Endothelial cell of umbilical vein (primary cell): ENCODE data around the gene UCP1. TPM values are rescaled to one million over a fixed set of nuclear protein-coding genes. Genes with fewer than 3 reads are reported as not detected.

ENCODE experiments used
- BruUV-seq: library from RNA; stranded (reverse); fragments of 400-500 nt; replicated peaks from 2 replicates; lab custom pipeline; 2021; lab: Mats Ljungman, UMichigan
- CTCF ChIA-PET: fragments of 300-600, 350-600 bp; sonication (Branson Sonifier 250); formaldehyde crosslinking; loops from one replicate; lab custom pipeline; 2021; ENCODE audit warnings: antibody characterized with exemption, inconsistent platforms; lab: Charles Lee
- POLR2A ChIA-PET: fragments of 300-600, 350-600 bp; sonication (Branson Sonifier 250); formaldehyde crosslinking; loops from one replicate; lab custom pipeline; 2021; ENCODE audit warnings: antibody characterized with exemption, inconsistent platforms; lab: Charles Lee
- DNase-seq: peaks from one replicate; pipeline ENCODE4 v3.0.0-alpha.2; 2011; ENCODE audit warnings: low read depth, low spot score
- FAIRE-seq: peaks from 2 replicates; lab custom pipeline; 2011; peaks lifted over from hg19 to GRCh38; lab: Jason Lieb, UNC
- H2AFZ ChIP-seq: 2 replicates; pipeline ENCODE4 v1.6.0; 2012; ENCODE audit warnings: low read depth, low read length, control low read depth, inconsistent platforms
- H3K27ac ChIP-seq: 2 replicates; pipeline ENCODE4 v1.5.1; 2011; ENCODE audit warnings: low read depth, mild to moderate bottlenecking, control low read depth, low read length, moderate library complexity; ENCODE audit not compliant: insufficient read depth
- H3K27me3 ChIP-seq, 2 experiments: 2 replicates each; pipeline versions ENCODE4 v1.6.0 to v1.6.1; 2011; ENCODE audit warnings: low read length in 2 of 2, mixed read lengths in 1 of 2; ENCODE audit not compliant: control insufficient read depth in 2 of 2, insufficient read depth in 2 of 2
- H3K36me3 ChIP-seq, 2 experiments: 2 replicates in 1 of 2; 3 replicates in 1 of 2; pipeline ENCODE4 v1.5.1; 2011; ENCODE audit warnings: low read length in 2 of 2, mild to moderate bottlenecking in 1 of 2, moderate library complexity in 1 of 2; ENCODE audit not compliant: control insufficient read depth in 2 of 2, insufficient read depth in 2 of 2; ENCODE audit errors: extremely low read depth in 1 of 2
- H3K4me1 ChIP-seq: 3 replicates; pipeline ENCODE4 v1.5.1; 2011; ENCODE audit warnings: mild to moderate bottlenecking, low read length; ENCODE audit not compliant: control insufficient read depth, insufficient read depth; ENCODE audit errors: extremely low read depth
- H3K4me2 ChIP-seq: 2 replicates; pipeline ENCODE4 v1.6.1; 2011; ENCODE audit warnings: low read length, control low read depth, mixed read lengths; ENCODE audit not compliant: insufficient read depth
- H3K4me3 ChIP-seq, 3 experiments: fragments of 200-600 bp in 1 of 3; sonication (generic), shearing (Covaris generic) in 1 of 3; replicated peaks in 1 of 3; 2 replicates each; pipeline ENCODE4 v1.5.1; 2011 to 2016; ENCODE audit warnings: control low read depth in 3 of 3, low read length in 3 of 3, mild to moderate bottlenecking in 2 of 3, inconsistent platforms in 1 of 3, low read depth in 1 of 3, moderate library complexity in 1 of 3; ENCODE audit not compliant: insufficient read depth in 1 of 3
- H3K79me2 ChIP-seq: 2 replicates; pipeline ENCODE4 v1.6.0; 2012; ENCODE audit warnings: low read length, inconsistent platforms; ENCODE audit not compliant: control insufficient read depth, insufficient read depth
- H3K9ac ChIP-seq: replicated peaks from 2 replicates; pipeline ENCODE3; 2011; ENCODE audit warnings: low read length, control low read depth; ENCODE audit not compliant: insufficient read depth; ENCODE audit errors: extremely low read depth
- H3K9me1 ChIP-seq: replicated peaks from 3 replicates; pipeline ENCODE4 v1.6.0; 2011; ENCODE audit warnings: mild to moderate bottlenecking, low read length; ENCODE audit not compliant: control insufficient read depth, insufficient read depth; ENCODE audit errors: extremely low read depth
- H3K9me3 ChIP-seq: replicated peaks from 2 replicates; pipeline ENCODE4 v1.5.1; 2012; ENCODE audit warnings: low read length, inconsistent platforms; ENCODE audit not compliant: control insufficient read depth, insufficient read depth
- H4K20me1 ChIP-seq: replicated peaks from 2 replicates; pipeline ENCODE3; 2011; ENCODE audit warnings: mild to moderate bottlenecking, low read length; ENCODE audit not compliant: control insufficient read depth, insufficient read depth; ENCODE audit errors: extremely low read depth
- CTCF ChIP-seq, 2 donors: IDR thresholded peaks; 1 replicate in 1 of 2; 2 replicates in 1 of 2; pipeline ENCODE4 v1.5.1; 2011; ENCODE audit warnings: low read length in 2 of 2, mild to moderate bottlenecking in 2 of 2, moderate library complexity in 2 of 2, control low read depth in 1 of 2, inconsistent platforms in 1 of 2, low read depth in 1 of 2; ENCODE audit not compliant: insufficient read depth in 1 of 2; ENCODE audit errors: extremely low read depth in 1 of 2
- EZH2 ChIP-seq: IDR thresholded peaks from 2 replicates; pipeline ENCODE4 v1.6.1; 2012; ENCODE audit warnings: borderline replicate concordance, low read depth, mild to moderate bottlenecking, moderate library complexity, low read length, inconsistent platforms; ENCODE audit not compliant: severe bottlenecking
- FOS ChIP-seq: IDR thresholded peaks from 2 replicates; pipeline ENCODE4 v1.6.1; 2011; ENCODE audit warnings: mild to moderate bottlenecking, low read length, moderate library complexity, borderline replicate concordance; ENCODE audit not compliant: insufficient read depth
- GATA2 ChIP-seq: IDR thresholded peaks from 2 replicates; pipeline ENCODE4 v1.7.0; 2011; ENCODE audit warnings: low read depth, mild to moderate bottlenecking, moderate library complexity, mixed read lengths, low read length; ENCODE audit not compliant: insufficient read length, insufficient read depth
- JUN ChIP-seq: IDR thresholded peaks from 2 replicates; pipeline ENCODE4 v1.6.1; 2011; ENCODE audit warnings: borderline replicate concordance, low read depth; ENCODE audit not compliant: insufficient read length, insufficient read depth
- MYC ChIP-seq: IDR thresholded peaks from one replicate; pipeline ENCODE4 v1.6.1; 2011; ENCODE audit warnings: mild to moderate bottlenecking, low read depth, low read length
- POLR2A ChIP-seq: IDR thresholded peaks from 2 replicates; pipeline ENCODE4 v1.6.1; 2012; ENCODE audit warnings: low read depth, mild to moderate bottlenecking, control low read depth, low read length
- POLR2AphosphoS5 ChIP-seq: IDR thresholded peaks from 2 replicates; pipeline ENCODE4 v1.6.1; 2012; ENCODE audit warnings: low read depth, mild to moderate bottlenecking, control low read depth, low read length, moderate library complexity; ENCODE audit not compliant: insufficient read depth
- dilution Hi-C: fragments of 300-500 bp; cut with MboI; formaldehyde crosslinking; loops from one replicate; pipeline ENCODE4 v1.15.0; 2019; ENCODE audit warnings: low sequenced_read_pairs; ENCODE audit not compliant: extremely low pct_ligation_motif_present
- intact Hi-C: fragments of 100-400 bp; cut with micrococcal nuclease; formaldehyde crosslinking; loops from one replicate; pipeline ENCODE4 v1.10.0; 2022
- polyA plus RNA-seq, 4 experiments: library from polyadenylated mRNA; depleted of rRNA in 3 of 4; stranded (reverse) in 3 of 4; unstranded in 1 of 4; fragments of >200 nt; gene quantifications; 2 replicates each; pipeline versions ENCODE4 v1.2.1 to v1.2.3, GENCODE V29; 2011 to 2012; ENCODE audit warnings: missing spikeins in 1 of 4
- total RNA-seq: library from RNA; stranded (reverse); gene quantifications from 2 replicates; pipeline ENCODE4 v1.2.3, GENCODE V29; 2021
- TF ChIP-seq, protein P1 (sequence below): IDR thresholded peaks from 2 replicates; pipeline ENCODE4 v1.6.1; 2011; ENCODE audit not compliant: insufficient read depth, insufficient read length

UCP1 gene
- total and polyA plus RNA-seq, 2 donors (not counting 3 experiments of a cell fraction or from before 2014, with no cell fraction given) = not detected

GRCh38 chr4:140600408-140600807 is 31.6 kb upstream of the UCP1 start:
- intact Hi-C loops = no loop called here
- Histone ChIP-seq H3K4me1 (no peaks in the 10 kb centered on the region), H3K4me2 (no peak overlapping the region), H3K9me1 (no peaks in the 10 kb centered on the region), H2AFZ (no peak overlapping the region), H3K27ac (no peak overlapping the region), H3K4me3 (no peak overlapping the region), H3K9me3 (no peaks in the 10 kb centered on the region), H3K79me2 (no peaks in the 10 kb centered on the region), H3K27me3 (peaks cover 12 to 31% of the 10 kb centered on the region in 2 experiments), H4K20me1 (no peaks in the 10 kb centered on the region), H3K36me3 (no peaks in the 10 kb centered on the region), H3K9ac (no peak overlapping the region)
- no TSS peak for BruUV-seq
- ChIA-PET POLR2A (no interaction called here), CTCF (interaction anchor here (1.7 to 4.0 kb wide), 3 partner anchors 9 to 251 kb away, joined by 6 to 25 read pairs (median 6); no protein-coding TSS in a partner anchor)
- DNase-seq (no peak), FAIRE-seq (no peak)
- TF ChIP-seq JUN = no peak
- TF ChIP-seq GATA2 = no peak
- no peak for TF ChIP-seq CTCF (IDR thresholded peaks at IDR 0.05; ENCODE audit: extremely low read depth in 1 of 2, insufficient read depth in 1 of 2, low read depth in 1 of 2, low read length in 2 of 2)
- TF ChIP-seq MYC = no peak
- no peak for TF ChIP-seq EZH2
- no peak for TF ChIP-seq POLR2A
- TF ChIP-seq FOS = no peak
- TF ChIP-seq POLR2AphosphoS5 = no peak
- TF ChIP-seq, protein P1, sequence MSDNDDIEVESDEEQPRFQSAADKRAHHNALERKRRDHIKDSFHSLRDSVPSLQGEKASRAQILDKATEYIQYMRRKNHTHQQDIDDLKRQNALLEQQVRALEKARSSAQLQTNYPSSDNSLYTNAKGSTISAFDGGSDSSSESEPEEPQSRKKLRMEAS = no peak
- dilution Hi-C loops = no loop called here
